Right lobe of liver (tissue), 6 donors: ENCODE results near the gene DAAM1. TPM values are rescaled to one million over a fixed set of nuclear protein-coding genes. Genes with fewer than 3 reads are reported as not detected.

Source experiments
- ATAC-seq, 4 donors: fragments of 200-7000 bp; cut with Tn5 transposase; one replicate each; pipeline ENCODE4 v1.9.1; 2020; ENCODE audit warnings: mild to moderate bottlenecking in 4 of 4, moderate library complexity in 4 of 4
- DNase-seq, 3 donors: peaks; one replicate each; pipeline ENCODE4 v3.0.0-alpha.2; 2020
- H3K27ac ChIP-seq, 3 donors: fragments of 200-600 bp; one replicate each; pipeline ENCODE4 v1.8.0; 2022
- H3K27me3 ChIP-seq, 2 donors: fragments of 200-600 bp; one replicate each; pipeline ENCODE4 v1.8.0; 2022
- H3K36me3 ChIP-seq, 4 donors: fragments of 200-600 bp; sonication (generic) in 1 of 4; one replicate each; pipeline versions ENCODE4 v1.5.1 to v1.8.0; 2017 to 2022; ENCODE audit warnings: control low read depth in 1 of 4
- H3K4me1 ChIP-seq, 4 donors: fragments of 200-600 bp; sonication (generic) in 1 of 4; one replicate each; pipeline versions ENCODE4 v1.5.1 to v1.8.0; 2017 to 2022; ENCODE audit warnings: control low read depth in 1 of 4
- H3K4me3 ChIP-seq, 3 donors: fragments of 200-600 bp; one replicate each; pipeline ENCODE4 v1.8.0; 2022
- H3K9me3 ChIP-seq, 4 donors: fragments of 200-600 bp; sonication (generic) in 1 of 4; one replicate each; pipeline versions ENCODE4 v1.5.1 to v1.8.0; 2017 to 2022; ENCODE audit warnings: control low read depth in 1 of 4
- CTCF ChIP-seq, 4 donors: fragments of 200-600 bp in 3 of 4; fragments of 450-650 bp in 1 of 4; IDR thresholded peaks; one replicate each; pipeline versions ENCODE4 v1.5.1 to v1.8.0; 2016 to 2022; ENCODE audit warnings: antibody characterized with exemption in 4 of 4, mild to moderate bottlenecking in 2 of 4
- POLR2A ChIP-seq: fragments of 450-650 bp; IDR thresholded peaks from one replicate; pipeline ENCODE4 v1.6.1; 2017; ENCODE audit warnings: antibody characterized with exemption, mild to moderate bottlenecking
- WGBS: methylation state at CpG from one replicate; pipeline ENCODE4 v1.1.6; 2018; ENCODE audit warnings: low coverage, low lambda C conversion rate; ENCODE audit not compliant: insufficient coverage; ENCODE audit errors: missing lambda C conversion rate; 5-methylcytosine and 5-hydroxymethylcytosine counted together
- intact Hi-C, 2 donors: fragments of 100-400 bp; cut with DNase I; formaldehyde crosslinking; loops; one replicate each; pipeline versions ENCODE4 v1.11.2 to v1.14.1; 2022
- total RNA-seq, 6 experiments: library from RNA; depleted of rRNA in 2 of 6; stranded (reverse); fragments of >200 nt in 2 of 6; fragmentation: NEBNext Ultra II Directional in 3 of 6; extraction: Animal tissue kit (Norgen Biotek cat#: 25700) in 3 of 6; gene quantifications; one replicate each; pipeline versions ENCODE4 v1.1.0 to v1.2.4, GENCODE V29; 2016 to 2023
- donor health status: DM: no; HTN: yes; CAD: no.
- donor health status: DM: no; HTN: no; CAD: no.
- donor health status: DM: no; HTN: no; CAD: no.
- donor health status: DM: no; HTN: yes; CAD: no.
- donor health status: DM: no; HTN: yes; CAD: no.

Gene DAAM1
- total RNA-seq, 6 experiments from 2014 or later, result 17.2 to 43.6 (median 25.3) TPM

- H3K27ac ChIP-seq, result peak overlapping the region; percentile 31 to 93 (median 67)
- peak overlapping the region; percentile 1 to 23 (median 21) for H3K4me3 ChIP-seq
- no peak for TF ChIP-seq CTCF (IDR thresholded peaks at IDR 0.05)
- TF ChIP-seq POLR2A, result no peak
- peaks cover 0 to 65% (median 15%) of the 10 kb centered on the region in 4 donors for H3K4me1 ChIP-seq
- H3K27me3 ChIP-seq, result no peaks in the 10 kb centered on the region
- WGBS, result 9% methylated on average over 5 of the region's 5 CpGs
- intact Hi-C loops, result no loop called here
- no peaks in the 10 kb centered on the region for H3K36me3 ChIP-seq
- DNase-seq (peak; percentile 24 to 77 (median 70)), ATAC-seq (peak; percentile 81 to 95 (median 89))
- H3K9me3 ChIP-seq, result no peaks in the 10 kb centered on the region
Observed at GRCh38 chr14:59297071-59297776, 108.8 kb downstream of the DAAM1 start.

- Histone ChIP-seq H3K4me1 (peaks cover 0 to 58% (median 15%) of the 10 kb centered on the region in 4 donors), H3K9me3 (no peaks in the 10 kb centered on the region), H3K27ac (no peak overlapping the region), H3K27me3 (no peaks in the 10 kb centered on the region), H3K36me3 (no peaks in the 10 kb centered on the region), H3K4me3 (no peak overlapping the region)
- ATAC-seq (no peak), DNase-seq (no peak)
- intact Hi-C loops, result no loop called here
- TF ChIP-seq CTCF (IDR thresholded peaks at IDR 0.05) (no peak), POLR2A (no peak)
- WGBS, result 72% methylated on average over 1 of the region's 1 CpG
Observed at GRCh38 chr14:59299731-59300130, 111.3 kb downstream of the DAAM1 start.

DNA sequence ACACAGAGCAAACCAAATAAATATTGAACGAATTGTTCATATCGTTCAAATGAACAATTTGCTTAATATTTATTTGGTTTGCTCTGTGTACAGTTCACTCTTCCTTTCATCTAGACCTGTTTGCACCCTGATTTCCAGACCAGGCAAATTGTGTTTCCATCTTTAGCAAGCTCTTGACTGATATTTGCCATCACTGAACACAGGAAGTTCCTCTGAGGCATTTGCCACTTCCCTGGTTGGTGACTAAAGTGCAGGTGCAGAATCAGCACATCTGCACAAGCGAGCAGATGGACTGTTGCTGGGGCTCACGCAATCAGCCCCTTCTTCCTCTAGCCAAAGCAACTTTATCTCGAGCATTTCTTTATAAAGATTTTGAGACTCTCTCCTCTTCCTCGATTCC, 112.9 kb downstream of the DAAM1 start:
- DNase-seq, result no peak
- Histone ChIP-seq H3K4me3 (no peak overlapping the region), H3K36me3 (no peaks in the 10 kb centered on the region), H3K27ac (no peak overlapping the region), H3K27me3 (no peaks in the 10 kb centered on the region), H3K4me1 (peaks cover 0 to 48% (median 12%) of the 10 kb centered on the region in 4 donors), H3K9me3 (no peaks in the 10 kb centered on the region)
- TF ChIP-seq POLR2A (no peak), CTCF (IDR thresholded peaks at IDR 0.05) (no peak)
- WGBS, result 25% methylated on average over 6 of the region's 6 CpGs
- ATAC-seq, result peak; percentile 24 to 42 (median 31)
- intact Hi-C loops, result no loop called here

DNA sequence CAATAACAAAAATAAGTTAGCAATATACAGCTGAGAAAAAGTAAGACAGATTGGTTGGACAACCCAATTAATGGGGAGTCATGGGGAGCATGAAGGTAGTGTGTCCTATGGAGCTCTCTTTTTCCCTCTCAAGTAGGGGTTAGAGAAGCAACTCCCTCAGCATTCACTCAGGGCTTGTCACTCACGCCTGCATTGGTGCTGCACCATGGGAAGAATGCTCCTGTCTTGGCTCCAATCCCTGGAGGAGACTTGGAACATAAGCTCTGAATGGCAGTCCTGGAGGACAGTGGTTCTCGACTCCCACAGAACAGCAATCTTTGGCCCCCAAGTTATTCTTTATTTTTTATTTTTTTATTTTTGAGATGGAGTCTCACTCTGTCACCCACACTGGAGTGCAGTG, 113.8 kb downstream of the DAAM1 start:
- Histone ChIP-seq H3K36me3 (no peaks in the 10 kb centered on the region), H3K27me3 (no peaks in the 10 kb centered on the region), H3K9me3 (no peaks in the 10 kb centered on the region), H3K4me3 (no peak overlapping the region), H3K4me1 (peaks cover 0 to 41% (median 9%) of the 10 kb centered on the region in 4 donors), H3K27ac (no peak overlapping the region)
- intact Hi-C loops, result no loop called here
- no peak for ATAC-seq
- WGBS, result 86% methylated on average over 1 of the region's 2 CpGs
- TF ChIP-seq POLR2A, result no peak
- DNase-seq, result no peak

- intact Hi-C loops, result no loop called here
- H3K27ac ChIP-seq, result no peak overlapping the region
- no peak for DNase-seq
- no peaks in the 10 kb centered on the region for H3K27me3 ChIP-seq
- peaks cover 0 to 35% (median 6%) of the 10 kb centered on the region in 4 donors for H3K4me1 ChIP-seq
- WGBS, result 81% methylated on average over 2 of the region's 2 CpGs
- H3K36me3 ChIP-seq, result no peaks in the 10 kb centered on the region
- H3K9me3 ChIP-seq, result no peaks in the 10 kb centered on the region
- no peak for ATAC-seq
- no peak overlapping the region for H3K4me3 ChIP-seq
- TF ChIP-seq CTCF (IDR thresholded peaks at IDR 0.05), result no peak
- TF ChIP-seq POLR2A, result no peak
Observed at GRCh38 chr14:59303216-59303615, 114.7 kb downstream of the DAAM1 start.
